ENCODE measurements around the gene ZCCHC17. TPM values are rescaled to one million over a fixed set of nuclear protein-coding genes. Genes with fewer than 3 reads are reported as not detected.

The ZCCHC17 gene
- polyA plus RNA-seq, 1 experiment = 39.2 TPM

- Histone ChIP-seq H3K27me3 (ENCODE audit: control insufficient read depth, insufficient read depth, low read length) (no peaks in the 10 kb centered on the region), H3K4me3 (ENCODE audit: low read depth, low read length) (no peak overlapping the region), H3K36me3 (ENCODE audit: control insufficient read depth, insufficient read depth, low read length) (peaks cover 10% of the 10 kb centered on the region)
- DNase-seq (ENCODE audit: low read depth) = no peak
- CTCF ChIA-PET = no interaction called here
- POLR2A ChIA-PET = no interaction called here
- no peak for TF ChIP-seq CTCF (IDR thresholded peaks at IDR 0.05; ENCODE audit: insufficient read depth, low read depth, low read length)
Measured at GRCh38 chr1:31366796-31367195, 70.0 kb downstream of the ZCCHC17 start.

GRCh38 chr1:31368611-31369107 is 71.8 kb downstream of the ZCCHC17 start:
- DNase-seq (ENCODE audit: low read depth) = no peak
- H3K4me3 ChIP-seq (ENCODE audit: low read depth, low read length) = no peak overlapping the region
- H3K27me3 ChIP-seq (ENCODE audit: control insufficient read depth, insufficient read depth, low read length) = no peaks in the 10 kb centered on the region
- POLR2A ChIA-PET = no interaction called here
- H3K36me3 ChIP-seq (ENCODE audit: control insufficient read depth, insufficient read depth, low read length) = peaks cover 9% of the 10 kb centered on the region
- CTCF ChIA-PET = no interaction called here
- no peak for TF ChIP-seq CTCF (IDR thresholded peaks at IDR 0.05; ENCODE audit: insufficient read depth, low read depth, low read length)

- ChIA-PET CTCF (interaction anchor here (0.7 to 1.8 kb wide), 2 partner anchors 51 to 52 kb away, joined by 3 to 5 read pairs; no protein-coding TSS in a partner anchor), POLR2A (no interaction called here)
- no peak for TF ChIP-seq CTCF (IDR thresholded peaks at IDR 0.05; ENCODE audit: insufficient read depth, low read depth, low read length)
- no peak overlapping the region for H3K4me3 ChIP-seq (ENCODE audit: low read depth, low read length)
- H3K36me3 ChIP-seq (ENCODE audit: control insufficient read depth, insufficient read depth, low read length) = peaks cover 6% of the 10 kb centered on the region
- H3K27me3 ChIP-seq (ENCODE audit: control insufficient read depth, insufficient read depth, low read length) = no peaks in the 10 kb centered on the region
- no peak for DNase-seq (ENCODE audit: low read depth)
Measured at GRCh38 chr1:31370021-31370420, 73.2 kb downstream of the ZCCHC17 start.

- ChIA-PET CTCF (interaction anchor here (1.8 to 2.4 kb wide), 2 partner anchors 10 to 52 kb away, joined by 5 to 6 read pairs; no protein-coding TSS in a partner anchor), POLR2A (no interaction called here)
- Histone ChIP-seq H3K4me3 (ENCODE audit: low read depth, low read length) (no peak overlapping the region), H3K36me3 (ENCODE audit: control insufficient read depth, insufficient read depth, low read length) (peaks cover 3% of the 10 kb centered on the region), H3K27me3 (ENCODE audit: control insufficient read depth, insufficient read depth, low read length) (no peaks in the 10 kb centered on the region)
- no peak for TF ChIP-seq CTCF (IDR thresholded peaks at IDR 0.05; ENCODE audit: insufficient read depth, low read depth, low read length)
- DNase-seq (ENCODE audit: low read depth) = no peak
Measured at GRCh38 chr1:31370565-31370964, 73.7 kb downstream of the ZCCHC17 start.

GRCh38 chr1:31371121-31371959 is 74.5 kb downstream of the ZCCHC17 start:
- CTCF ChIA-PET = interaction anchor here (1.2 to 2.4 kb wide), 3 partner anchors 11 to 51 kb away, joined by 3 to 6 read pairs (median 5); no protein-coding TSS in a partner anchor
- no peak for DNase-seq (ENCODE audit: low read depth)

More at GRCh38 chr1:31371121-31371959, 74.5 kb downstream of the ZCCHC17 start:
- POLR2A ChIA-PET = no interaction called here
- no peak for TF ChIP-seq CTCF (IDR thresholded peaks at IDR 0.05; ENCODE audit: insufficient read depth, low read depth, low read length)
- Histone ChIP-seq H3K36me3 (ENCODE audit: control insufficient read depth, insufficient read depth, low read length) (no peaks in the 10 kb centered on the region), H3K4me3 (ENCODE audit: low read depth, low read length) (no peak overlapping the region), H3K27me3 (ENCODE audit: control insufficient read depth, insufficient read depth, low read length) (no peaks in the 10 kb centered on the region)

Measured in BJ (cell line).